NT2/D1 (cell line): Measurements from ENCODE around the gene SKAP1.
"Not testable (repeated sequence)": the region's sequence is repeated elsewhere in the genome, so short reads cannot be mapped to it uniquely, and the experiment has no call there.

Source experiments
- DNase-seq: peaks from one replicate; pipeline ENCODE4 v3.0.0-alpha.2; 2011; ENCODE audit warnings: low read depth, low spot score
- H3K27me3 ChIP-seq: 2 replicates; pipeline ENCODE4 v1.6.0; 2011; ENCODE audit warnings: mild to moderate bottlenecking; ENCODE audit not compliant: insufficient read length, insufficient read depth
- H3K36me3 ChIP-seq: 2 replicates; pipeline ENCODE4 v1.6.1; 2011; ENCODE audit warnings: mild to moderate bottlenecking, low read length, mixed read lengths; ENCODE audit not compliant: insufficient read depth, insufficient read length
- H3K4me1 ChIP-seq: 2 replicates; pipeline ENCODE4 v1.5.1; 2011; ENCODE audit not compliant: insufficient read depth, insufficient read length
- H3K4me3 ChIP-seq: 2 replicates; pipeline ENCODE4 v1.5.1; 2011; ENCODE audit warnings: low read depth; ENCODE audit not compliant: insufficient read length
- H3K9ac ChIP-seq: 2 replicates; pipeline ENCODE4 v1.6.0; 2011; ENCODE audit warnings: low read depth; ENCODE audit not compliant: insufficient read length
- H3K9me3 ChIP-seq: 2 replicates; pipeline ENCODE4 v1.5.1; 2011; ENCODE audit warnings: mild to moderate bottlenecking, low read length; ENCODE audit not compliant: insufficient read depth
- SUZ12 ChIP-seq: IDR thresholded peaks from 2 replicates; pipeline ENCODE4 v1.6.1; 2011; ENCODE audit not compliant: insufficient read length, insufficient read depth; ENCODE audit errors: extremely low read depth
- YY1 ChIP-seq: IDR thresholded peaks from 2 replicates; pipeline ENCODE4 v1.6.1; 2011; ENCODE audit not compliant: insufficient read length, insufficient read depth
- ZNF274 ChIP-seq: IDR thresholded peaks from 2 replicates; pipeline ENCODE4 v1.6.1; 2011; ENCODE audit warnings: mild to moderate bottlenecking, low read depth, low read length

The SKAP1 gene

GRCh38 chr17:48261297-48261880 lies 168.6 kb downstream of the SKAP1 start:
- Histone ChIP-seq H3K27me3 (no peaks in the 10 kb centered on the region), H3K4me1 (no peaks in the 10 kb centered on the region), H3K36me3 (no peaks in the 10 kb centered on the region), H3K9ac (no peak overlapping the region), H3K4me3 (no peak overlapping the region), H3K9me3 (no peaks in the 10 kb centered on the region)
- TF ChIP-seq YY1 = no peak
- TF ChIP-seq SUZ12 = no peak
- no peak for TF ChIP-seq ZNF274
- peak; percentile 30 for DNase-seq

GRCh38 chr17:48259694-48260291 lies 170.2 kb downstream of the SKAP1 start:
- peak; percentile 40 for DNase-seq
- no peak for TF ChIP-seq ZNF274
- TF ChIP-seq SUZ12 = no peak
- no peak for TF ChIP-seq YY1

GRCh38 chr17:48258331-48258730 lies 171.7 kb downstream of the SKAP1 start:
- no peaks in the 10 kb centered on the region for H3K4me1 ChIP-seq
- no peak for TF ChIP-seq ZNF274
- no peak for TF ChIP-seq SUZ12
- no peak for TF ChIP-seq YY1
- no peak for DNase-seq
- no peak overlapping the region for H3K4me3 ChIP-seq
- no peaks in the 10 kb centered on the region for H3K36me3 ChIP-seq
- H3K27me3 ChIP-seq = no peaks in the 10 kb centered on the region
- no peaks in the 10 kb centered on the region for H3K9me3 ChIP-seq
- no peak overlapping the region for H3K9ac ChIP-seq

More at GRCh38 chr17:48259694-48260291, 170.2 kb downstream of the SKAP1 start:
- H3K27me3 ChIP-seq = no peaks in the 10 kb centered on the region
- no peak overlapping the region for H3K9ac ChIP-seq
- no peaks in the 10 kb centered on the region for H3K4me1 ChIP-seq
- no peak overlapping the region for H3K4me3 ChIP-seq
- H3K36me3 ChIP-seq = no peaks in the 10 kb centered on the region
- no peaks in the 10 kb centered on the region for H3K9me3 ChIP-seq

GRCh38 chr17:48255759-48256158 lies 174.3 kb downstream of the SKAP1 start:
- Histone ChIP-seq H3K9ac (no peak overlapping the region), H3K36me3 (no peaks in the 10 kb centered on the region), H3K9me3 (no peaks in the 10 kb centered on the region), H3K4me3 (no peak overlapping the region), H3K4me1 (no peaks in the 10 kb centered on the region), H3K27me3 (no peaks in the 10 kb centered on the region)
- TF ChIP-seq ZNF274 (no peak), YY1 (no peak), SUZ12 (no peak)
- no peak for DNase-seq

GRCh38 chr17:48254896-48255295 lies 175.1 kb downstream of the SKAP1 start:
- H3K9ac ChIP-seq = no peak overlapping the region

GRCh38 chr17:48253975-48254374 lies 176.0 kb downstream of the SKAP1 start:
- DNase-seq = no peak
- H3K4me3 ChIP-seq = no peak overlapping the region
- no peak for TF ChIP-seq YY1
- no peak for TF ChIP-seq ZNF274
- TF ChIP-seq SUZ12 = no peak
- no peaks in the 10 kb centered on the region for H3K4me1 ChIP-seq
- no peaks in the 10 kb centered on the region for H3K36me3 ChIP-seq
- no peak overlapping the region for H3K9ac ChIP-seq
- no peaks in the 10 kb centered on the region for H3K27me3 ChIP-seq
- no peaks in the 10 kb centered on the region for H3K9me3 ChIP-seq

More at GRCh38 chr17:48254896-48255295, 175.1 kb downstream of the SKAP1 start:
- Histone ChIP-seq H3K27me3 (no peaks in the 10 kb centered on the region), H3K4me1 (no peaks in the 10 kb centered on the region), H3K9me3 (no peaks in the 10 kb centered on the region), H3K36me3 (no peaks in the 10 kb centered on the region), H3K4me3 (no peak overlapping the region)
- DNase-seq = no peak
- TF ChIP-seq YY1 = no peak
- TF ChIP-seq SUZ12 = no peak
- TF ChIP-seq ZNF274 = no peak

GRCh38 chr17:48251950-48252349 lies 178.1 kb downstream of the SKAP1 start:
- Histone ChIP-seq H3K27me3 (no peaks in the 10 kb centered on the region), H3K4me3 (no peak overlapping the region), H3K4me1 (no peaks in the 10 kb centered on the region), H3K9me3 (no peaks in the 10 kb centered on the region), H3K36me3 (no peaks in the 10 kb centered on the region), H3K9ac (no peak overlapping the region)
- TF ChIP-seq YY1 (no peak), ZNF274 (no peak), SUZ12 (no peak)
- no peak for DNase-seq

GRCh38 chr17:48250949-48251348 lies 179.1 kb downstream of the SKAP1 start:
- TF ChIP-seq YY1 (no peak), ZNF274 (no peak), SUZ12 (no peak)
- no peak for DNase-seq
- Histone ChIP-seq H3K4me1 (no peaks in the 10 kb centered on the region), H3K4me3 (no peak overlapping the region), H3K9ac (no peak overlapping the region), H3K27me3 (no peaks in the 10 kb centered on the region), H3K36me3 (no peaks in the 10 kb centered on the region), H3K9me3 (no peaks in the 10 kb centered on the region)

GRCh38 chr17:48250059-48250458 lies 180.0 kb downstream of the SKAP1 start:
- not testable (repeated sequence) for H3K4me1 ChIP-seq, H3K36me3 ChIP-seq, H3K9me3 ChIP-seq, DNase-seq, H3K27me3 ChIP-seq, H3K9ac ChIP-seq, H3K4me3 ChIP-seq
